Islet precursor cell (in vitro differentiated cells): ENCODE results near the gene THRA.

Experiments
- DNase-seq: peaks from one replicate; pipeline ENCODE4 v3.0.0-alpha.2; 2018

THRA gene

GRCh38 chr17:40064971-40065768, 2.4 kb downstream of the THRA start:
- peak; percentile 64 for DNase-seq

- peak; percentile 49 for DNase-seq
These were observed 3.2 kb downstream of the THRA start for GRCh38 chr17:40065769-40066510.

- no peak for DNase-seq
These were observed 4.9 kb downstream of the THRA start for GRCh38 chr17:40067710-40068109.

GRCh38 chr17:40068129-40068581, 5.4 kb downstream of the THRA start:
- DNase-seq: peak; percentile 51

GRCh38 chr17:40068584-40068916, 5.8 kb downstream of the THRA start:
- DNase-seq: no peak

GRCh38 chr17:40068917-40069750, 6.4 kb downstream of the THRA start:
- peak; percentile 69 for DNase-seq

- peak; percentile 53 for DNase-seq
These were observed 7.3 kb downstream of the THRA start for GRCh38 chr17:40069751-40070708.

GRCh38 chr17:40070709-40071312, 8.0 kb downstream of the THRA start:
- DNase-seq: no peak

GRCh38 chr17:40071313-40072039, 8.7 kb downstream of the THRA start:
- DNase-seq: peak; percentile 66

GRCh38 chr17:40072040-40072734, 9.4 kb downstream of the THRA start:
- DNase-seq: no peak

- no peak for DNase-seq
These were observed 10.1 kb downstream of the THRA start for GRCh38 chr17:40072735-40073346.

- DNase-seq: no peak
These were observed 10.8 kb downstream of the THRA start for GRCh38 chr17:40073454-40074174.

GRCh38 chr17:40074175-40074512, 11.4 kb downstream of the THRA start:
- DNase-seq: no peak

GRCh38 chr17:40074871-40075200, 12.1 kb downstream of the THRA start:
- no peak for DNase-seq

- peak; percentile 90 for DNase-seq
These were observed 12.6 kb downstream of the THRA start for GRCh38 chr17:40075201-40075941.

- no peak for DNase-seq
These were observed 13.3 kb downstream of the THRA start for GRCh38 chr17:40075942-40076498.

GRCh38 chr17:40076591-40076990, 13.8 kb downstream of the THRA start:
- DNase-seq: no peak

- no peak for DNase-seq
These were observed 16.8 kb downstream of the THRA start for GRCh38 chr17:40079545-40079944.
